ENCODE data around the gene PAH. TPM values are rescaled to one million over a fixed set of nuclear protein-coding genes. Genes with fewer than 3 reads are reported as not detected.

Gene PAH
- total and polyA plus RNA-seq, 2 of the 13 experiments (the other 11 are each of a cell fraction or from before 2014, with no cell fraction given), result 192 to 451 TPM

DNA sequence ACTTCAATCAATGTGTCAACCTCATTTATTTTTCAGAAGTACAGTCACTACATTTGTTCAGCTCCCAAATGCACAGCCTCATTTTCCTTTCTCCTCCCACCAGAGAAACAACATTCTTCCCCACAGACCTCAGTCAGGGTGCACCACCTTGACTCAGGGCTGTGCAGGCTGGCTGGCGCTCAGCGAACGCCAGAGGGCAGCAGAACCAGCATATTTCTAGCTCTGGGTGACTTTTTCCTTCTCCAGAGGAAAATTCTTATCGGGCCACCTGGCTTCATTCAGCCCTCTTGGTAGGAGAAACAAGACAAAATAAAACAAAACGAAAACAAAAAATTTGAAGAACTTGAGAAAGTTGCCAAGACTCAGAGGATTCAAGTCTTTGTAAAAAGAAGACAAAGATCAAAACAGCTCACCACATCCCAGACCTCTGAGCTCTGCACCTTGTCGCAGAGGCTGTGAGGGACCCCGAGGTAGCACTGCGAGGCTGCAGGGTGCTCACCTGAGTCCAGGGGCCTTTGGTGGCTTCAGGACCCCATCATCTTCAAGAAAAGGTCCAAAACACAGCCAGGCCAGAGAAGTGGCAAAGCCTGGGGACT lies 33.7 kb downstream of the PAH start (continued):
- TF ChIP-seq, protein P1, sequence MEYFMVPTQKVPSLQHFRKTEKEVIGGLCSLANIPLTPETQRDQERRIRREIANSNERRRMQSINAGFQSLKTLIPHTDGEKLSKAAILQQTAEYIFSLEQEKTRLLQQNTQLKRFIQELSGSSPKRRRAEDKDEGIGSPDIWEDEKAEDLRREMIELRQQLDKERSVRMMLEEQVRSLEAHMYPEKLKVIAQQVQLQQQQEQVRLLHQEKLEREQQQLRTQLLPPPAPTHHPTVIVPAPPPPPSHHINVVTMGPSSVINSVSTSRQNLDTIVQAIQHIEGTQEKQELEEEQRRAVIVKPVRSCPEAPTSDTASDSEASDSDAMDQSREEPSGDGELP (IDR thresholded peaks at IDR 0.05; ENCODE audit: borderline replicate concordance, low read depth), result peak; percentile 14; the same call in 1 of the 2 replicates
- TF ChIP-seq HNF4A (CRISPR knock-in tag; IDR thresholded peaks at IDR 0.05) (no peak), ZNF24 (IDR thresholded peaks at IDR 0.05) (no peak), SOX6 (IDR thresholded peaks at IDR 0.05) (no peak), SOX6 (CRISPR knock-in tag; IDR thresholded peaks at IDR 0.05) (peak; percentile 48), RCOR2 (CRISPR knock-in tag; IDR thresholded peaks at IDR 0.05) (no peak), FOSL2 (CRISPR knock-in tag; IDR thresholded peaks at IDR 0.05) (peak; percentile 45; the same call in 1 of the 2 replicates), ASH2L (IDR thresholded peaks at IDR 0.05; ENCODE audit: insufficient read length, low read depth, low read length) (peak; percentile 44), ZFP82 (CRISPR knock-in tag; IDR thresholded peaks at IDR 0.05; ENCODE audit: borderline replicate concordance) (no peak), DDIT3 (CRISPR knock-in tag; IDR thresholded peaks at IDR 0.05) (no peak), ZKSCAN8 (CRISPR knock-in tag; IDR thresholded peaks at IDR 0.05; ENCODE audit: borderline replicate concordance) (no peak), NCOA5 (CRISPR knock-in tag; IDR thresholded peaks at IDR 0.05) (no peak), KDM1A (CRISPR knock-in tag; IDR thresholded peaks at IDR 0.05) (no peak), ATAD3A (CRISPR knock-in tag; IDR thresholded peaks at IDR 0.05) (no peak), BHLHE40 (IDR thresholded peaks at IDR 0.05; ENCODE audit: low read length) (no peak)
- TF ChIP-seq, protein P2, sequence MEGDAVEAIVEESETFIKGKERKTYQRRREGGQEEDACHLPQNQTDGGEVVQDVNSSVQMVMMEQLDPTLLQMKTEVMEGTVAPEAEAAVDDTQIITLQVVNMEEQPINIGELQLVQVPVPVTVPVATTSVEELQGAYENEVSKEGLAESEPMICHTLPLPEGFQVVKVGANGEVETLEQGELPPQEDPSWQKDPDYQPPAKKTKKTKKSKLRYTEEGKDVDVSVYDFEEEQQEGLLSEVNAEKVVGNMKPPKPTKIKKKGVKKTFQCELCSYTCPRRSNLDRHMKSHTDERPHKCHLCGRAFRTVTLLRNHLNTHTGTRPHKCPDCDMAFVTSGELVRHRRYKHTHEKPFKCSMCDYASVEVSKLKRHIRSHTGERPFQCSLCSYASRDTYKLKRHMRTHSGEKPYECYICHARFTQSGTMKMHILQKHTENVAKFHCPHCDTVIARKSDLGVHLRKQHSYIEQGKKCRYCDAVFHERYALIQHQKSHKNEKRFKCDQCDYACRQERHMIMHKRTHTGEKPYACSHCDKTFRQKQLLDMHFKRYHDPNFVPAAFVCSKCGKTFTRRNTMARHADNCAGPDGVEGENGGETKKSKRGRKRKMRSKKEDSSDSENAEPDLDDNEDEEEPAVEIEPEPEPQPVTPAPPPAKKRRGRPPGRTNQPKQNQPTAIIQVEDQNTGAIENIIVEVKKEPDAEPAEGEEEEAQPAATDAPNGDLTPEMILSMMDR (CRISPR knock-in tag; IDR thresholded peaks at IDR 0.05), result peak; percentile 95
- TF ChIP-seq, protein P3, sequence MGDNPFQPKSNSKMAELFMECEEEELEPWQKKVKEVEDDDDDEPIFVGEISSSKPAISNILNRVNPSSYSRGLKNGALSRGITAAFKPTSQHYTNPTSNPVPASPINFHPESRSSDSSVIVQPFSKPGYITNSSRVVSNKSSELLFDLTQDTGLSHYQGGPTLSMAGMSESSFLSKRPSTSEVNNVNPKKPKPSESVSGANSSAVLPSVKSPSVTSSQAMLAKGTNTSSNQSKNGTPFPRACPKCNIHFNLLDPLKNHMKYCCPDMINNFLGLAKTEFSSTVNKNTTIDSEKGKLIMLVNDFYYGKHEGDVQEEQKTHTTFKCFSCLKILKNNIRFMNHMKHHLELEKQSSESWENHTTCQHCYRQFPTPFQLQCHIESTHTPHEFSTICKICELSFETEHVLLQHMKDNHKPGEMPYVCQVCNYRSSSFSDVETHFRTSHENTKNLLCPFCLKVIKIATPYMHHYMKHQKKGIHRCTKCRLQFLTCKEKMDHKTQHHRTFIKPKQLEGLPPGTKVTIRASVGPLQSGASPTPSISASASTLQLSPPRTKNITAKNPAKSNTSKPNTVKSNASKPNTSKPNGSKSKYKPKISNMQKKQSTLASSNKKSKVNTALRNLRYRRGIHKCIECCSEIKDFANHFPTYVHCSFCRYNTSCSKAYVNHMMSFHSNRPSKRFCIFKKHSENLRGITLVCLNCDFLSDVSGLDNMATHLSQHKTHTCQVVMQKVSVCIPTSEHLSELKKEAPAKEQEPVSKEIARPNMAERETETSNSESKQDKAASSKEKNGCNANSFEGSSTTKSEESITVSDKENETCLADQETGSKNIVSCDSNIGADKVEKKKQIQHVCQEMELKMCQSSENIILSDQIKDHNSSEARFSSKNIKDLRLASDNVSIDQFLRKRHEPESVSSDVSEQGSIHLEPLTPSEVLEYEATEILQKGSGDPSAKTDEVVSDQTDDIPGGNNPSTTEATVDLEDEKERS (CRISPR knock-in tag; IDR thresholded peaks at IDR 0.05), result 0 out of 2 replicates have a peak, but pooled peaks have one; percentile 33
- TF ChIP-seq, protein P4, sequence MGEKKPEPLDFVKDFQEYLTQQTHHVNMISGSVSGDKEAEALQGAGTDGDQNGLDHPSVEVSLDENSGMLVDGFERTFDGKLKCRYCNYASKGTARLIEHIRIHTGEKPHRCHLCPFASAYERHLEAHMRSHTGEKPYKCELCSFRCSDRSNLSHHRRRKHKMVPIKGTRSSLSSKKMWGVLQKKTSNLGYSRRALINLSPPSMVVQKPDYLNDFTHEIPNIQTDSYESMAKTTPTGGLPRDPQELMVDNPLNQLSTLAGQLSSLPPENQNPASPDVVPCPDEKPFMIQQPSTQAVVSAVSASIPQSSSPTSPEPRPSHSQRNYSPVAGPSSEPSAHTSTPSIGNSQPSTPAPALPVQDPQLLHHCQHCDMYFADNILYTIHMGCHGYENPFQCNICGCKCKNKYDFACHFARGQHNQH (CRISPR knock-in tag; IDR thresholded peaks at IDR 0.05), result peak; percentile 65; the same call in 1 of the 2 replicates
- TF ChIP-seq, protein P5, sequence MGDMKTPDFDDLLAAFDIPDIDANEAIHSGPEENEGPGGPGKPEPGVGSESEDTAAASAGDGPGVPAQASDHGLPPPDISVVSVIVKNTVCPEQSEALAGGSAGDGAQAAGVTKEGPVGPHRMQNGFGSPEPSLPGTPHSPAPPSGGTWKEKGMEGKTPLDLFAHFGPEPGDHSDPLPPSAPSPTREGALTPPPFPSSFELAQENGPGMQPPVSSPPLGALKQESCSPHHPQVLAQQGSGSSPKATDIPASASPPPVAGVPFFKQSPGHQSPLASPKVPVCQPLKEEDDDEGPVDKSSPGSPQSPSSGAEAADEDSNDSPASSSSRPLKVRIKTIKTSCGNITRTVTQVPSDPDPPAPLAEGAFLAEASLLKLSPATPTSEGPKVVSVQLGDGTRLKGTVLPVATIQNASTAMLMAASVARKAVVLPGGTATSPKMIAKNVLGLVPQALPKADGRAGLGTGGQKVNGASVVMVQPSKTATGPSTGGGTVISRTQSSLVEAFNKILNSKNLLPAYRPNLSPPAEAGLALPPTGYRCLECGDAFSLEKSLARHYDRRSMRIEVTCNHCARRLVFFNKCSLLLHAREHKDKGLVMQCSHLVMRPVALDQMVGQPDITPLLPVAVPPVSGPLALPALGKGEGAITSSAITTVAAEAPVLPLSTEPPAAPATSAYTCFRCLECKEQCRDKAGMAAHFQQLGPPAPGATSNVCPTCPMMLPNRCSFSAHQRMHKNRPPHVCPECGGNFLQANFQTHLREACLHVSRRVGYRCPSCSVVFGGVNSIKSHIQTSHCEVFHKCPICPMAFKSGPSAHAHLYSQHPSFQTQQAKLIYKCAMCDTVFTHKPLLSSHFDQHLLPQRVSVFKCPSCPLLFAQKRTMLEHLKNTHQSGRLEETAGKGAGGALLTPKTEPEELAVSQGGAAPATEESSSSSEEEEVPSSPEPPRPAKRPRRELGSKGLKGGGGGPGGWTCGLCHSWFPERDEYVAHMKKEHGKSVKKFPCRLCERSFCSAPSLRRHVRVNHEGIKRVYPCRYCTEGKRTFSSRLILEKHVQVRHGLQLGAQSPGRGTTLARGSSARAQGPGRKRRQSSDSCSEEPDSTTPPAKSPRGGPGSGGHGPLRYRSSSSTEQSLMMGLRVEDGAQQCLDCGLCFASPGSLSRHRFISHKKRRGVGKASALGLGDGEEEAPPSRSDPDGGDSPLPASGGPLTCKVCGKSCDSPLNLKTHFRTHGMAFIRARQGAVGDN (CRISPR knock-in tag; IDR thresholded peaks at IDR 0.05), result peak; percentile 54

All from HepG2 (cell line).